Lung (tissue), 12 donors: ENCODE results near the gene POLR1D. TPM values are rescaled to one million over a fixed set of nuclear protein-coding genes. Genes with fewer than 3 reads are reported as not detected.
A peak's percentile ranks its signal among the peaks of the same experiment; 100 is the strongest.

Experiments
- ATAC-seq: fragments of 200-7000 bp; cut with Tn5 transposase; one replicate; pipeline ENCODE4 v1.9.1; 2020; ENCODE audit warnings: moderate number of reproducible peaks; ENCODE audit not compliant: insufficient read depth, low FRiP score
- DNase-seq, 3 donors: peaks; one replicate each; pipeline ENCODE4 v3.0.0-alpha.2; 2013 to 2017
- H3K27ac ChIP-seq, 2 donors: one replicate each; pipeline ENCODE4 v1.5.1; 2013; ENCODE audit warnings: mild to moderate bottlenecking in 2 of 2, moderate library complexity in 2 of 2, control low read depth in 1 of 2, inconsistent platforms in 1 of 2, low read depth in 1 of 2, low read length in 1 of 2
- H3K27me3 ChIP-seq, 3 donors: one replicate each; pipeline ENCODE4 v1.5.1; 2013; ENCODE audit warnings: low read length in 2 of 3; ENCODE audit not compliant: control insufficient read depth in 3 of 3, insufficient read depth in 3 of 3
- H3K36me3 ChIP-seq, 4 donors: one replicate each; pipeline ENCODE4 v1.5.1; 2013; ENCODE audit warnings: low read length in 4 of 4, mild to moderate bottlenecking in 1 of 4, moderate library complexity in 1 of 4; ENCODE audit not compliant: control insufficient read depth in 4 of 4, insufficient read depth in 4 of 4
- H3K4me1 ChIP-seq, 5 donors: one replicate each; pipeline ENCODE4 v1.5.1; 2013; ENCODE audit warnings: low read length in 5 of 5, mild to moderate bottlenecking in 2 of 5, moderate library complexity in 1 of 5; ENCODE audit not compliant: control insufficient read depth in 5 of 5, insufficient read depth in 5 of 5
- H3K4me3 ChIP-seq: one replicate; pipeline ENCODE4 v1.5.1; 2013; ENCODE audit warnings: mild to moderate bottlenecking, control low read depth, moderate library complexity
- H3K9ac ChIP-seq, 2 donors: one replicate each; pipeline ENCODE4 v1.5.1; 2013; ENCODE audit warnings: low read length in 2 of 2, control low read depth in 1 of 2; ENCODE audit not compliant: insufficient read depth in 1 of 2
- H3K9me3 ChIP-seq, 4 donors: one replicate each; pipeline ENCODE4 v1.5.1; 2013; ENCODE audit warnings: low read length in 3 of 4, mild to moderate bottlenecking in 1 of 4, moderate library complexity in 1 of 4; ENCODE audit not compliant: control insufficient read depth in 4 of 4, insufficient read depth in 3 of 4
- WGBS, 2 donors: extraction: QIAGEN DNeasy Blood & Tissue Kit; methylation state at CpG; one replicate each; pipeline ENCODE4 v1.1.7; 2013; 5-methylcytosine and 5-hydroxymethylcytosine counted together
- polyA plus RNA-seq, 2 donors: library from polyadenylated mRNA; stranded (reverse); fragments of 200-250 nt; gene quantifications; one replicate each; pipeline ENCODE4 v1.2.1, GENCODE V29; 2013
- total RNA-seq, 2 donors: library from RNA; depleted of rRNA in 1 of 2; stranded (reverse); fragments of >200 nt in 1 of 2; gene quantifications; one replicate each; pipeline ENCODE4 v1.2.1, GENCODE V29; 2014 to 2021
- TF ChIP-seq, protein P1 (sequence below): IDR thresholded peaks from 2 replicates; pipeline ENCODE4 v1.5.1; 2012; ENCODE audit warnings: mild to moderate bottlenecking; ENCODE audit errors: control extremely low read depth, extremely low read depth
- donor health status: control.
- donor health status: control.
- donor health status: Bipolar disorder and iron deficiency.
- donor health status: healthy.
- donor health status: DM: yes; HTN: yes; CAD: no.

The POLR1D gene
- total and polyA plus RNA-seq, 4 donors, result 93.8 to 132 (median 104) TPM

DNA sequence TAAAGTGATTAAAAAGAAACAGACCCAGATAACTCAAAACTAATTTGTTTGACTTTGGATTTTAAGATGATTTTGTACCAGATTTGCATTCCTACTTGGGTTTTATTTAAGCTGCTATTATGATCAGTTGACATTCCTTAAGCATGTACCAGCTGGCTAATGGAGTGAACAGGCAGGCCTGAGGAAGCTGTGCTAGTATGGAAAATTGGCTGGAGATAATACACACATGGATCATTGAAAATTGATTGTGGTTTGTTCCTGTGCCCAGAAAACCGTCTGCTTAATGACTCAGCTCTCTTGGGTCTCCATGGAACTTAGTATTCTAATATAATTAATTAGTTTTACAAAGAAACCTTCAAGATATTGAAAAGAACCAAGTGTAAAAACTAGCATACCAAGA is 22.6 kb downstream of the POLR1D start:
- Histone ChIP-seq H3K9ac (no peak overlapping the region), H3K36me3 (peaks cover 1 to 12% (median 6%) of the 10 kb centered on the region in 4 donors), H3K27ac (no peak overlapping the region), H3K4me3 (no peak overlapping the region), H3K9me3 (no peaks in the 10 kb centered on the region), H3K27me3 (no peaks in the 10 kb centered on the region), H3K4me1 (peaks cover 0 to 50% (median 8%) of the 10 kb centered on the region in 5 donors)
- 17 to 26% methylated on average over 1 of the region's 1 CpG for WGBS, 2 donors
- ATAC-seq, result no peak
- peak; percentile 49 to 91 (median 90) for DNase-seq
- TF ChIP-seq, protein P1, sequence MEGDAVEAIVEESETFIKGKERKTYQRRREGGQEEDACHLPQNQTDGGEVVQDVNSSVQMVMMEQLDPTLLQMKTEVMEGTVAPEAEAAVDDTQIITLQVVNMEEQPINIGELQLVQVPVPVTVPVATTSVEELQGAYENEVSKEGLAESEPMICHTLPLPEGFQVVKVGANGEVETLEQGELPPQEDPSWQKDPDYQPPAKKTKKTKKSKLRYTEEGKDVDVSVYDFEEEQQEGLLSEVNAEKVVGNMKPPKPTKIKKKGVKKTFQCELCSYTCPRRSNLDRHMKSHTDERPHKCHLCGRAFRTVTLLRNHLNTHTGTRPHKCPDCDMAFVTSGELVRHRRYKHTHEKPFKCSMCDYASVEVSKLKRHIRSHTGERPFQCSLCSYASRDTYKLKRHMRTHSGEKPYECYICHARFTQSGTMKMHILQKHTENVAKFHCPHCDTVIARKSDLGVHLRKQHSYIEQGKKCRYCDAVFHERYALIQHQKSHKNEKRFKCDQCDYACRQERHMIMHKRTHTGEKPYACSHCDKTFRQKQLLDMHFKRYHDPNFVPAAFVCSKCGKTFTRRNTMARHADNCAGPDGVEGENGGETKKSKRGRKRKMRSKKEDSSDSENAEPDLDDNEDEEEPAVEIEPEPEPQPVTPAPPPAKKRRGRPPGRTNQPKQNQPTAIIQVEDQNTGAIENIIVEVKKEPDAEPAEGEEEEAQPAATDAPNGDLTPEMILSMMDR, result no peak

DNA sequence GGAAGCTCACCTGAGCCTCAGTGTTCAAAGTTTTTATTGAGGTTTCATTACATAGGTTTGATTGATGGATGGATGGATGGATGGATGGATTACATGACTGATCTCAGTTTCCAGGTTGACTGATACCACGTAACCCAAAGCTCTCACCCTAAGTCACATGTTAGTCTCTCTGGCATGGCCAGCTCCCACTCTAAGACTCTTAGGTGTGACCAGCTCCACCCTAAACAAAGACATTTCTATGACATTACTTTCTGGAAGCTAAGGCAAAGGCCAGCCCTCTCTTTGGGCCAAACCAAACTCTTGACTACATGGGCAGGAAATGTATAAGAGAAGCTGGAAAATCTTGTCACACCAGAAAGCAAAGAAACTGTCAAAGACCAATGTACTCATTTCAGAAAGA is 28.6 kb downstream of the POLR1D start:
- Histone ChIP-seq H3K9me3 (peaks cover 4 to 9% (median 8%) of the 10 kb centered on the region in 4 donors), H3K4me1 (peaks cover 0 to 6% (median 5%) of the 10 kb centered on the region in 5 donors), H3K9ac (no peak overlapping the region), H3K27me3 (no peaks in the 10 kb centered on the region), H3K27ac (no peak overlapping the region), H3K4me3 (no peak overlapping the region), H3K36me3 (peaks cover 10 to 38% (median 26%) of the 10 kb centered on the region in 4 donors)
- no peak for DNase-seq
- TF ChIP-seq, protein P1, result no peak
- ATAC-seq, result no peak
- 94 to 100% methylated on average over 1 of the region's 1 CpG for WGBS, 2 donors

DNA sequence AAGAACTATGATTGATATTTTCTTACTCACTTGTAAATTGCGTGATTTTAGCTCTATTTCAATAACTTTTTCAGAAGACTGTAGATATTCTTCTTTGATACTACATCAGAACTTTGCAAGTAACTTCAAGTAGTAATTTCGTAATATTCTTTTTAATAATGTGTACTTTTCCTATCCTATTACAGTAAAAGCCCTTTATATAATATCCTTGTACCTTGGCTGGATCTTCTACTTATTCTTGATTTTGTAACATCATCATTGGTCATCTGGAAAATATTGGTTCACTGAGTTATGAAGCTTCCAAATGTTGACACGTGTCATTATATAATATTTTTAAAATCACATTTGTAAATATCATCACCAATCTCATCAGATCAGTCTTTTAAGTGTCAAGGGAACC is 32.4 kb downstream of the POLR1D start:
- H3K27me3 ChIP-seq, result no peaks in the 10 kb centered on the region
- H3K9ac ChIP-seq, result no peak overlapping the region
- DNase-seq, result no peak
- peaks cover 4 to 9% (median 8%) of the 10 kb centered on the region in 4 donors for H3K9me3 ChIP-seq
- peaks cover 10 to 28% (median 20%) of the 10 kb centered on the region in 4 donors for H3K36me3 ChIP-seq
- ATAC-seq, result no peak
- TF ChIP-seq, protein P1, result no peak
- peaks cover 0 to 20% (median under 1%) of the 10 kb centered on the region in 5 donors for H3K4me1 ChIP-seq
- H3K4me3 ChIP-seq, result no peak overlapping the region
- 81 to 91% methylated on average over 3 of the region's 3 CpGs for WGBS, 2 donors
- no peak overlapping the region for H3K27ac ChIP-seq

DNA sequence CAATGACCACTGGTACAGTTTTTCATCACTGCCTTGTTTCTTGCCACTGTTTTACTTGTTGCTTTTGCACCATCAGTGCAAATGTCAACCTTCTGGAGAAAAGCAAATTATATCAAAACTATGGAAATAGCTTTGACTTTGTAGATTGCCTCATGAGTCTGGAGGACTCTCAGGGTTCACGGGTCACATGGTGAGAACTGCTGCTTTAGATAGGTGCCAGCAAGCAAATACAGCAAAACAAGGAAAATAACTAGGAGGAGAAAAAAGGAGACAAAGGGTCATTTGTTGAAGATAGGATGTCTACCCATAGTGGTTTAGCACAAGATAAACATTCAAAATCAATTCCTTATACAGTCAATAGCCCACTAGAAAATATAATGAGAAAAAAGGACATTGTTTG is 33.1 kb downstream of the POLR1D start:
- Histone ChIP-seq H3K36me3 (peaks cover 10 to 21% (median 17%) of the 10 kb centered on the region in 4 donors), H3K27ac (no peak overlapping the region), H3K9me3 (peaks cover 4 to 7% (median 6%) of the 10 kb centered on the region in 4 donors), H3K4me3 (no peak overlapping the region), H3K9ac (no peak overlapping the region), H3K4me1 (peaks cover 0 to 27% (median 6%) of the 10 kb centered on the region in 5 donors), H3K27me3 (no peaks in the 10 kb centered on the region)
- no peak for ATAC-seq
- DNase-seq, result no peak
- TF ChIP-seq, protein P1, result no peak
- 79 to 88% methylated on average over 1 of the region's 1 CpG for WGBS, 2 donors
